Activated naive CD4-positive, alpha-beta T cell (primary cell): ENCODE results near the gene ABCA4.

Source experiments
- DNase-seq, 4 experiments: peaks; one replicate each; lab custom pipeline; 2025; lab: John Stamatoyannopoulos, UW

The ABCA4 gene

GRCh38 chr1:94050675-94051074 lies 70.3 kb downstream of the ABCA4 start:
- no peak for DNase-seq

GRCh38 chr1:94050254-94050653 lies 70.7 kb downstream of the ABCA4 start:
- no peak for DNase-seq

- no peak for DNase-seq
These were observed 71.2 kb downstream of the ABCA4 start for GRCh38 chr1:94049791-94050190.

- DNase-seq, result no peak
These were observed 72.4 kb downstream of the ABCA4 start for GRCh38 chr1:94048413-94049164.

- DNase-seq, result no peak
These were observed 73.0 kb downstream of the ABCA4 start for GRCh38 chr1:94047949-94048348.

GRCh38 chr1:94045465-94046056 lies 75.4 kb downstream of the ABCA4 start:
- DNase-seq, result peak in 1 of 4 experiments; percentile 6

GRCh38 chr1:94044891-94045290 lies 76.1 kb downstream of the ABCA4 start:
- DNase-seq, result no peak

GRCh38 chr1:94044290-94044790 lies 76.6 kb downstream of the ABCA4 start:
- DNase-seq, result no peak

GRCh38 chr1:94043738-94044289 lies 77.1 kb downstream of the ABCA4 start:
- no peak for DNase-seq

- no peak for DNase-seq
These were observed 78.6 kb downstream of the ABCA4 start for GRCh38 chr1:94042388-94042787.

GRCh38 chr1:94039871-94040569 lies 80.9 kb downstream of the ABCA4 start:
- DNase-seq, result no peak

- peak in 2 of 4 experiments; percentile 10 to 25 for DNase-seq
These were observed 81.5 kb downstream of the ABCA4 start for GRCh38 chr1:94039514-94039870.

GRCh38 chr1:94038511-94038910 lies 82.4 kb downstream of the ABCA4 start:
- no peak for DNase-seq

- no peak for DNase-seq
These were observed 83.3 kb downstream of the ABCA4 start for GRCh38 chr1:94037392-94038229.

GRCh38 chr1:94036730-94037129 lies 84.2 kb downstream of the ABCA4 start:
- DNase-seq, result no peak

GRCh38 chr1:94033849-94034248 lies 87.1 kb downstream of the ABCA4 start:
- no peak for DNase-seq

- no peak for DNase-seq
These were observed 88.3 kb downstream of the ABCA4 start for GRCh38 chr1:94032637-94033036.

GRCh38 chr1:94031591-94031990 lies 89.4 kb downstream of the ABCA4 start:
- DNase-seq, result no peak

GRCh38 chr1:94031154-94031553 lies 89.8 kb downstream of the ABCA4 start:
- no peak for DNase-seq

- no peak for DNase-seq
These were observed 91.6 kb downstream of the ABCA4 start for GRCh38 chr1:94029130-94029993.
